Mucosa of descending colon (tissue), 3 donors: Measurements from ENCODE around the gene PTCSC3. TPM values are rescaled to one million over a fixed set of nuclear protein-coding genes. Genes with fewer than 3 reads are reported as not detected.

ENCODE experiments used
- ATAC-seq: fragments of 200-7000 bp; cut with Tn5 transposase; one replicate; pipeline ENCODE4 v1.9.1; 2020; ENCODE audit warnings: mild to moderate bottlenecking, moderate library complexity
- DNase-seq, 3 donors: peaks; one replicate each; pipeline ENCODE4 v3.0.0-alpha.2; 2020
- H3K36me3 ChIP-seq: fragments of 200-600 bp; one replicate; pipeline ENCODE4 v1.8.0; 2021; ENCODE audit warnings: low read depth, mild to moderate bottlenecking
- H3K4me1 ChIP-seq: fragments of 200-600 bp; one replicate; pipeline ENCODE4 v1.8.0; 2021; ENCODE audit warnings: low read depth, mild to moderate bottlenecking
- H3K4me3 ChIP-seq: fragments of 200-600 bp; one replicate; pipeline ENCODE4 v1.8.0; 2021; ENCODE audit warnings: mild to moderate bottlenecking
- H3K9me3 ChIP-seq: fragments of 200-600 bp; one replicate; pipeline ENCODE4 v1.8.0; 2021; ENCODE audit warnings: mild to moderate bottlenecking
- CTCF ChIP-seq: fragments of 200-600 bp; IDR thresholded peaks from one replicate; pipeline ENCODE4 v1.8.0; 2022; ENCODE audit warnings: antibody characterized with exemption, mild to moderate bottlenecking
- intact Hi-C, 2 donors: fragments of 100-400 bp; cut with DNase I in 1 of 2; cut with micrococcal nuclease in 1 of 2; formaldehyde crosslinking; loops; one replicate each; pipeline versions ENCODE4 v1.11.0 to v1.11.1; 2022; cut with DNase I, micrococcal nuclease
- total RNA-seq, 3 donors: library from RNA; stranded (reverse); fragmentation: NEBNext Ultra II Directional in 2 of 3; extraction: Animal tissue kit (Norgen Biotek cat#: 25700) in 2 of 3; gene quantifications; one replicate each; pipeline versions ENCODE4 v1.2.1 to v1.2.4, GENCODE V29; 2021 to 2023
- donor health status: DM: no; HTN: no; CAD: no; lungs with moderate emphysema.
- donor health status: DM: no; HTN: no; CAD: no.
- donor health status: DM: no; HTN: yes; CAD: no.

The PTCSC3 gene
- total RNA-seq, 3 donors from 2014 or later, result not detected

DNA sequence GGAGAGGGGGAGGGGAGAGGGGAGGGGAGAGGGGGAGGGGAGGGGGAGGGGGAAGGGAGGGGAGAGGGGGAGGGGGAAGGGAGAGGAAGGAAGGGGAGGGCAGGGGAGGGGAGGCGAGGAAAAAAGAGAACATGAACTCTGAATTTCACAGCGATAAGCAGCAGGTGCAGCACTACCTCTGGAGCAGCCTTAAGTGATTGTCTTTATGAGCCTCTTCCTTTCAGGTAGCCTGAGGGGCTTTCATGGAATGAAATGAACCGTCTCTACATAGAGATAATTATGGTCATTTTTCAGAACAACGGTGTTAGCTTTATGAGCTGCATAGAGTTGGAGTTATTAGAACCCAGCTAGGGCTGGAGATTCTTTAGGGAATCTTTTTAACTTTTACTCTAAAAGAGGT, 18.1 kb upstream of the PTCSC3 start:
- no peak for ATAC-seq
- TF ChIP-seq CTCF, result no peak
- H3K9me3 ChIP-seq, result no peaks in the 10 kb centered on the region
- no peak overlapping the region for H3K4me3 ChIP-seq
- no peaks in the 10 kb centered on the region for H3K4me1 ChIP-seq
- intact Hi-C loops, result no loop called here
- no peak for DNase-seq
- no peaks in the 10 kb centered on the region for H3K36me3 ChIP-seq

DNA sequence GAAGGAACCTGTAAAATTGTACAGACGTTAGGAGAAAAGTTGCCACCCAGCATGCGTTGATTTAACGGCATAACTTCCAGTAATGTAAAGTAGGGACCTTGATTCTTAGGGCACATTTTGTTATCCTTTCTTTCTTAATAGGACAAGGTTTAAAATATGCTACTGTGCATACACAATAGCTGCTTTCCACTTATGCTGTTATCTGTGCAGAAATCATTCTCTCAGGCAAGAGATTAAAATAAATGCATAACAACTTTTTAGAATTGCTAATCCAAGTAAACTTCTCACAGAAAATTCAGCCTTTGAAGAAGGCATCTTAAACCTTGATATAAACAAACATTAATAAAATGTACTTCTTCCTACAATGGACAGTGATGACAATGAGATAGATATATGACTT, 16.0 kb upstream of the PTCSC3 start:
- ATAC-seq, result no peak
- no peak for DNase-seq

GRCh38 chr14:36183402-36183801, 6.9 kb upstream of the PTCSC3 start:
- Histone ChIP-seq H3K4me3 (no peak overlapping the region), H3K4me1 (no peaks in the 10 kb centered on the region), H3K9me3 (no peaks in the 10 kb centered on the region), H3K36me3 (no peaks in the 10 kb centered on the region)
- no peak for TF ChIP-seq CTCF
- DNase-seq, result no peak
- intact Hi-C loops, result no loop called here
- ATAC-seq, result no peak

More for the DNA sequence above, 16.0 kb upstream of the PTCSC3 start:
- Histone ChIP-seq H3K9me3 (no peaks in the 10 kb centered on the region), H3K36me3 (no peaks in the 10 kb centered on the region), H3K4me1 (no peaks in the 10 kb centered on the region), H3K4me3 (no peak overlapping the region)
- no peak for TF ChIP-seq CTCF
- intact Hi-C loops, result no loop called here

DNA sequence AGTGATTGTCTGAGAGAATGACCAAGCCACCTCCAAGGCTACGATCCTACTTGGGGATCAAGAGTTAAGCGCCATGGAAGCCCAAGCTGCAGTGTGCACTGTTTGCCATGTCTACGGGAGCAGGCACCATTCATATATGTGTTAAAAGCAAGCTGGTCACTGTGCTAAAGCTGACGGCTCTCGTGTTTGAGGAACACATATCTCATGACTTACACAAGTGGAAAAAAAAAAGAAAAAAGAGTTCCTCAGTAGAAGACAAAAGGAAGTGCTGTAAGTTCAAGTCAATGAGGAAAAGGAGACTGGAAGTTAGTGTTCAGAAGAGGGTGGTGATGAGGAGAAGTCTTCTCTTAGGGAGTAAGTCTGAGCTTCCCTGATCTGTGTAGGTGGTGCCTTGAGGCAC, 4.9 kb upstream of the PTCSC3 start:
- Histone ChIP-seq H3K36me3 (no peaks in the 10 kb centered on the region), H3K9me3 (no peaks in the 10 kb centered on the region), H3K4me1 (no peaks in the 10 kb centered on the region), H3K4me3 (no peak overlapping the region)
- DNase-seq (no peak), ATAC-seq (no peak)
- TF ChIP-seq CTCF, result no peak
- intact Hi-C loops, result no loop called here

DNA sequence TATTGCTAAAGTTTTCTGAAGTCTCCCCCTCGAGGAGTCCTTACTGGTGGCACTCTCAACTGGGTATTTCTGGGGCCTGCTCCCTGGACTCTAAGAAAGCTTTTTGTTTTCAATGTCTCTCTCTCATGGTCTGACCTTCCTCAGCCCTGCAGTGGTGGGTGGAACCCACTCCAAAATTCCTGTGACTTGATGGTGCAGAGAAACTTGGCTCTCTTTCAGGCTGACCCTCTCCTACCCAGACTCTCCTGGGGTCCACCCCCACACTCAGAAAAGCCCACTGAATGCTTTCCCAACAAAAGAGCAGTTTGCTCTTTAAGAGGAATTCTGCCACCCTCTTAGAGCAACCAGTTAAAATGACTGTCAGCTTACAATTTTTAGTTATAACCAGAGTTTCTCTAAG, 967 bp upstream of the PTCSC3 start:
- DNase-seq, result no peak
- TF ChIP-seq CTCF, result no peak
- Histone ChIP-seq H3K36me3 (no peaks in the 10 kb centered on the region), H3K4me3 (no peak overlapping the region), H3K9me3 (no peaks in the 10 kb centered on the region), H3K4me1 (no peaks in the 10 kb centered on the region)
- no peak for ATAC-seq
- intact Hi-C loops, result no loop called here

DNA sequence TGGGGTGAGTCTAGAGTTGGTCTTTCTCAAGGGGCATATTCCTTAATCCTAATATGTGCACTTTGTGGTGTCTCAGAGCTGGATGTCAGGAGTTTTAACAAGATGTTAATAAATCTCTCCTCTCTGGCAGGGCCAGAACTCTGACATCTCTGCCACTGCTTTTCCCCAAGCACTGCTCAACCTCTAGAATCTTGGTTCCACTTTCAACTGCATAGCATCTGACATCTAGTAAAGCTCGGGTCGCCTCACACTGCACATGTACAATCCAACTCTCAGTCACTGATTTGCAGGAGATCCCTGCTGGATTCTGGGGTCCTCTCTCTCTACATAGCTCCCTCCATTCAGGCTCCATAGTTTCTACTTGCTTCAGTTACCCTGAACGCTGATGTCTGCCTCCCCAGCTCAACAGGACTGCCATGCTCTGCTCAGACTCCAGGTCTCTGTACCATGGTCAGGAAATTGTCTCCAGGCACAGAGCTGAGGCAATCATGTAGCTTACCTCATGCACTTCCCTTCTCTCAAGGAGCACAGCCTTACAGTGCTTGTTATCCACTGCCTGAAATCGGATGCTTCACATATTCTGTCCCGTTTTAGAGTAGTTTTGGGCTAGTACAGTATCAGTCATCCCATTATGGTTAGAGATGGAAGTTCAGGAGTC, 1.6 kb downstream of the PTCSC3 start:
- intact Hi-C loops, result no loop called here
- no peak for DNase-seq
- ATAC-seq, result no peak

More for the DNA sequence above, 1.6 kb downstream of the PTCSC3 start:
- TF ChIP-seq CTCF, result no peak
- no peak overlapping the region for H3K4me3 ChIP-seq
- H3K9me3 ChIP-seq, result no peaks in the 10 kb centered on the region
- H3K4me1 ChIP-seq, result no peaks in the 10 kb centered on the region
- H3K36me3 ChIP-seq, result no peaks in the 10 kb centered on the region
